ENCODE results near the gene ARPC4.
"Not testable (repeated sequence)": the region's sequence is repeated elsewhere in the genome, so short reads cannot be mapped to it uniquely, and the experiment has no call there.

Gene ARPC4

GRCh38 chr3:9770276-9770812, 22.5 kb upstream of the ARPC4 start:
- no peak for DNase-seq

- not testable (repeated sequence) for DNase-seq
These were observed 21.9 kb upstream of the ARPC4 start for GRCh38 chr3:9771007-9771406.

- no peak for DNase-seq
These were observed 15.8 kb upstream of the ARPC4 start for GRCh38 chr3:9776896-9777693.

GRCh38 chr3:9777694-9778021, 15.2 kb upstream of the ARPC4 start:
- DNase-seq: no peak

GRCh38 chr3:9778143-9779074, 14.5 kb upstream of the ARPC4 start:
- no peak for DNase-seq

- no peak for DNase-seq
These were observed 13.7 kb upstream of the ARPC4 start for GRCh38 chr3:9779075-9779593.

GRCh38 chr3:9779721-9780457, 13.0 kb upstream of the ARPC4 start:
- no peak for DNase-seq

- DNase-seq: no peak
These were observed 12.4 kb upstream of the ARPC4 start for GRCh38 chr3:9780458-9780812.

GRCh38 chr3:9780910-9781309, 12.0 kb upstream of the ARPC4 start:
- DNase-seq: no peak

GRCh38 chr3:9781551-9781950, 11.3 kb upstream of the ARPC4 start:
- no peak for DNase-seq

- DNase-seq: no peak
These were observed 10.8 kb upstream of the ARPC4 start for GRCh38 chr3:9781978-9782603.

- DNase-seq: no peak
These were observed 10.1 kb upstream of the ARPC4 start for GRCh38 chr3:9782770-9783169.

- DNase-seq: no peak
These were observed 8.9 kb upstream of the ARPC4 start for GRCh38 chr3:9783954-9784353.

GRCh38 chr3:9784965-9785364, 7.9 kb upstream of the ARPC4 start:
- no peak for DNase-seq

- DNase-seq: no peak
These were observed 7.3 kb upstream of the ARPC4 start for GRCh38 chr3:9785602-9786001.

GRCh38 chr3:9786209-9786739, 6.6 kb upstream of the ARPC4 start:
- no peak for DNase-seq

GRCh38 chr3:9786825-9787669, 5.8 kb upstream of the ARPC4 start:
- no peak for DNase-seq

- no peak for DNase-seq
These were observed 5.2 kb upstream of the ARPC4 start for GRCh38 chr3:9787714-9788113.

GRCh38 chr3:9791127-9791526, 1.8 kb upstream of the ARPC4 start:
- DNase-seq: no peak

GRCh38 chr3:9791790-9792404, 985 bp upstream of the ARPC4 start:
- DNase-seq: no peak

All from NCI-H2081 (cell line).